Measurements from ENCODE around the gene FOXO4. TPM values are rescaled to one million over a fixed set of nuclear protein-coding genes. Genes with fewer than 3 reads are reported as not detected.

FOXO4 gene
- total and polyA plus RNA-seq, 2 of the 13 experiments (the other 11 are each of a cell fraction or from before 2014, with no cell fraction given) = 5.1 to 5.7 TPM

GRCh38 chrX:71095555-71095980 lies at the start of gene FOXO4 (continued):
- TF ChIP-seq ZBTB25 (CRISPR knock-in tag; IDR thresholded peaks at IDR 0.05) = no peak
- TF ChIP-seq UBTF (CRISPR knock-in tag; IDR thresholded peaks at IDR 0.05) = no peak
- no peak for TF ChIP-seq ZBTB8A (CRISPR knock-in tag; IDR thresholded peaks at IDR 0.05; ENCODE audit: borderline replicate concordance, low read depth)
- no peak for TF ChIP-seq ZBTB42 (CRISPR knock-in tag; IDR thresholded peaks at IDR 0.05)
- TF ChIP-seq NR2F2 (IDR thresholded peaks at IDR 0.05; ENCODE audit: borderline replicate concordance, low read depth) = no peak
- TF ChIP-seq ZBTB7A (CRISPR knock-in tag; IDR thresholded peaks at IDR 0.05) = no peak
- no peak for TF ChIP-seq CEBPG (CRISPR knock-in tag; IDR thresholded peaks at IDR 0.05)
- TF ChIP-seq PRPF4 (IDR thresholded peaks at IDR 0.05; ENCODE audit: low read depth, low read length, poor library complexity, severe bottlenecking) = no peak
- no peak for TF ChIP-seq JUN (CRISPR knock-in tag; IDR thresholded peaks at IDR 0.05)
- TF ChIP-seq ZNF331 (CRISPR knock-in tag; IDR thresholded peaks at IDR 0.05) = no peak
- no peak for TF ChIP-seq YEATS2 (CRISPR knock-in tag; IDR thresholded peaks at IDR 0.05; ENCODE audit: borderline replicate concordance)
- TF ChIP-seq STAT5B (CRISPR knock-in tag; IDR thresholded peaks at IDR 0.05) = no peak
- TF ChIP-seq AGO1 (IDR thresholded peaks at IDR 0.05; ENCODE audit: low read depth, low read length, poor library complexity, severe bottlenecking) = no peak
- no peak for TF ChIP-seq ZNF550 (CRISPR knock-in tag; IDR thresholded peaks at IDR 0.05; ENCODE audit: borderline replicate concordance)
- TF ChIP-seq ZNF740 (CRISPR knock-in tag; IDR thresholded peaks at IDR 0.05) = no peak
- no peak for TF ChIP-seq ZNF841 (CRISPR knock-in tag; IDR thresholded peaks at IDR 0.05; ENCODE audit: borderline replicate concordance)
- peak; percentile 55; the same call in 1 of the 2 replicates for TF ChIP-seq CREM (IDR thresholded peaks at IDR 0.05)
- TF ChIP-seq CREM (CRISPR knock-in tag; IDR thresholded peaks at IDR 0.05) = no peak
- TF ChIP-seq ETV6 (CRISPR knock-in tag; conservative IDR thresholded peaks at IDR 0.05) = no peak
- TF ChIP-seq FOXP1 (IDR thresholded peaks at IDR 0.05) = no peak
- no peak for TF ChIP-seq FOXP1 (CRISPR knock-in tag; IDR thresholded peaks at IDR 0.05)
- TF ChIP-seq ZKSCAN5 (CRISPR knock-in tag; IDR thresholded peaks at IDR 0.05) = no peak
- no peak for TF ChIP-seq NCOA5 (CRISPR knock-in tag; IDR thresholded peaks at IDR 0.05)
- no peak for TF ChIP-seq MXD1 (CRISPR knock-in tag; IDR thresholded peaks at IDR 0.05)
- TF ChIP-seq SUZ12 (IDR thresholded peaks at IDR 0.05; ENCODE audit: low read depth, low read length) = peak; percentile 52; the same call in 1 of the 2 replicates
- TF ChIP-seq ARNT (IDR thresholded peaks at IDR 0.05) = no peak
- no peak for TF ChIP-seq NCOA1 (CRISPR knock-in tag; IDR thresholded peaks at IDR 0.05)
- no peak for TF ChIP-seq ZNF282 (IDR thresholded peaks at IDR 0.05; ENCODE audit: partially characterized antibody)
- no peak for TF ChIP-seq BORCS8-MEF2B (CRISPR knock-in tag; IDR thresholded peaks at IDR 0.05)
- peak; percentile 97 for TF ChIP-seq THAP11 (CRISPR knock-in tag; IDR thresholded peaks at IDR 0.05)
- TF ChIP-seq ZNF33A (CRISPR knock-in tag; IDR thresholded peaks at IDR 0.05; ENCODE audit: borderline replicate concordance) = no peak
- TF ChIP-seq KAT8 (CRISPR knock-in tag; IDR thresholded peaks at IDR 0.05) = no peak
- no peak for TF ChIP-seq CHD4 (IDR thresholded peaks at IDR 0.05; ENCODE audit: borderline replicate concordance, low read length)
- TF ChIP-seq RARA (CRISPR knock-in tag; IDR thresholded peaks at IDR 0.05) = no peak

All from HepG2 (cell line).